ENCODE data around the gene P2RY6.

GRCh38 chr11:73315293-73316020, 43.3 kb downstream of the P2RY6 start:
- TF ChIP-seq EZH2 (IDR thresholded peaks at IDR 0.05; ENCODE audit: low read depth), result no peak
- TF ChIP-seq CTCF (conservative IDR thresholded peaks at IDR 0.05), result no peak
